ENCODE data around the gene SLIT3. TPM values are rescaled to one million over a fixed set of nuclear protein-coding genes. Genes with fewer than 3 reads are reported as not detected.

The SLIT3 gene
- total RNA-seq, 2 donors from 2014 or later = 6.6 to 6.7 TPM

DNA sequence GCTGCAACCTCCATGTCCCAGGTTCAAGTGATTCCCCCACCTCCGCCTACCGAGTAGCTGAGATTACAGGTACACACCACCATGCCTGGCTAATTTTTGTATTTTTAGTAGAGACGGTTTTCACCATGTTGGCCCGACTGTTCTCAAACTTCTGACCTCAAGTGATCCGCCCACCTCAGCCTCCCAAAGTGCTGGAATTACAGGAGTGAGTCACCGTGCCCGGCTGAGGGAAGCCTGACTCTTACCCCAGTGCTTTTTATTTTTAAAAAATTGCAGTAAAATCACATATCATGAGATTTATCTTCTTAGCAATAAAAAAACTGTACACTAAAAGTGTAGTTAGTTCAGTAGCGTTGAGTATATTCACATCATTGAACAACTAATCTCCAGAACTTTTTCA lies 105.3 kb downstream of the SLIT3 start:
- DNase-seq (no peak), ATAC-seq (no peak)

DNA sequence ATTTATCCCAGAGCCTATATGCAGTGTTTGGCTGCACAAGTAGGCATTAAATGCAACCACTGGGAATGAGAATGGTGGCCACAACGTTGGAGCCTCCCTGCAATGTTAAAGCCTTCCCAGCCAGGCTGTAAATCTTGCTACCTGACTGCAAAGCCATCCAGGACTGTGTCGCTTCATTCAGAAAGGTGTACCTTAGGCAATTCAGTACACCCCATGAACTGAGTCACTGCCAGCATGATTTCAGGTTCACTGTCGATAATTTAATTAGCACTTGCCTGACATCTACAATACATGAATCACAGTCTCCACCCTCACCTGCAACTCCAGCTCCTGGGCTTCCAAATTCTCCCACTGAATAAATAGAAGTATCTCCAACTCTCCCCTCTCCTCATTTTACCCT lies 108.4 kb downstream of the SLIT3 start:
- WGBS, 2 donors = 51 to 56% methylated on average over 3 of the region's 3 CpGs
- intact Hi-C loops (cut with DNase I) = no loop called here
- no peak overlapping the region for H3K27ac ChIP-seq
- DNase-seq (no peak), ATAC-seq (no peak)
- no peaks in the 10 kb centered on the region for H3K36me3 ChIP-seq (replicated peaks in 1 of 2; ENCODE audit: insufficient read depth in 1 of 2, low read depth in 2 of 2)
- no peaks in the 10 kb centered on the region for H3K27me3 ChIP-seq
- no peaks in the 10 kb centered on the region for H3K9me3 ChIP-seq
- TF ChIP-seq POLR2A (IDR thresholded peaks at IDR 0.05) = no peak
- TF ChIP-seq, protein P1, sequence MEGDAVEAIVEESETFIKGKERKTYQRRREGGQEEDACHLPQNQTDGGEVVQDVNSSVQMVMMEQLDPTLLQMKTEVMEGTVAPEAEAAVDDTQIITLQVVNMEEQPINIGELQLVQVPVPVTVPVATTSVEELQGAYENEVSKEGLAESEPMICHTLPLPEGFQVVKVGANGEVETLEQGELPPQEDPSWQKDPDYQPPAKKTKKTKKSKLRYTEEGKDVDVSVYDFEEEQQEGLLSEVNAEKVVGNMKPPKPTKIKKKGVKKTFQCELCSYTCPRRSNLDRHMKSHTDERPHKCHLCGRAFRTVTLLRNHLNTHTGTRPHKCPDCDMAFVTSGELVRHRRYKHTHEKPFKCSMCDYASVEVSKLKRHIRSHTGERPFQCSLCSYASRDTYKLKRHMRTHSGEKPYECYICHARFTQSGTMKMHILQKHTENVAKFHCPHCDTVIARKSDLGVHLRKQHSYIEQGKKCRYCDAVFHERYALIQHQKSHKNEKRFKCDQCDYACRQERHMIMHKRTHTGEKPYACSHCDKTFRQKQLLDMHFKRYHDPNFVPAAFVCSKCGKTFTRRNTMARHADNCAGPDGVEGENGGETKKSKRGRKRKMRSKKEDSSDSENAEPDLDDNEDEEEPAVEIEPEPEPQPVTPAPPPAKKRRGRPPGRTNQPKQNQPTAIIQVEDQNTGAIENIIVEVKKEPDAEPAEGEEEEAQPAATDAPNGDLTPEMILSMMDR (IDR thresholded peaks at IDR 0.05) = no peak
- H3K4me3 ChIP-seq = no peak overlapping the region
- H3K4me1 ChIP-seq = no peaks in the 10 kb centered on the region

More for the DNA sequence above, 105.3 kb downstream of the SLIT3 start:
- intact Hi-C loops (cut with DNase I) = no loop called here
- 87 to 89% methylated on average over 8 of the region's 8 CpGs for WGBS, 2 donors
- Histone ChIP-seq H3K27me3 (no peaks in the 10 kb centered on the region), H3K36me3 (replicated peaks in 1 of 2; ENCODE audit: insufficient read depth in 1 of 2, low read depth in 2 of 2) (no peaks in the 10 kb centered on the region), H3K9me3 (no peaks in the 10 kb centered on the region), H3K4me1 (no peaks in the 10 kb centered on the region), H3K27ac (no peak overlapping the region), H3K4me3 (no peak overlapping the region)
- TF ChIP-seq, protein P1 (IDR thresholded peaks at IDR 0.05) = no peak
- no peak for TF ChIP-seq POLR2A (IDR thresholded peaks at IDR 0.05)

DNA sequence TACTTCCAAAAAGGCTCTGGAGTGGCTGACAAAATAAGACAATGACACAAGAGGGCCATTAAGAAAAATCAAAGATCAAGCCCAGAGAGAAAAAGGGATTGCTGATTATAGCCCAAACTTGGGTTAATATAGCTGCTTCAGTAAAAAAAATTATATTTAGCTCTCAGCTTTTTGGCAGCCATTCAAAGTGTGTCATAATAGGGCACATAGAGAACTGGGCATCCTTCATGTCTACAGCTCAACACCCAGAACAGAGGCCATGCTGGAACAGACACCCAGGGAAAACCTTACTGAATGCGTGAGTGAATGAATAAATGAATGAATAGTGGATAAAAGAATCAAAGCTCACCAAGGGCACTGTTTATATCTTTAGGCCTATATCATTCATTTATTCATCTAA lies 110.1 kb downstream of the SLIT3 start:
- WGBS, 2 donors = 78 to 84% methylated on average over 1 of the region's 1 CpG
- no peak for ATAC-seq
- DNase-seq = no peak
- H3K36me3 ChIP-seq (replicated peaks in 1 of 2; ENCODE audit: insufficient read depth in 1 of 2, low read depth in 2 of 2) = no peaks in the 10 kb centered on the region
- TF ChIP-seq POLR2A (IDR thresholded peaks at IDR 0.05) = no peak
- TF ChIP-seq, protein P1 (IDR thresholded peaks at IDR 0.05) = no peak
- H3K27me3 ChIP-seq = no peaks in the 10 kb centered on the region
- H3K4me1 ChIP-seq = no peaks in the 10 kb centered on the region
- no peak overlapping the region for H3K27ac ChIP-seq
- intact Hi-C loops (cut with DNase I) = no loop called here
- H3K9me3 ChIP-seq = no peaks in the 10 kb centered on the region
- H3K4me3 ChIP-seq = no peak overlapping the region

DNA sequence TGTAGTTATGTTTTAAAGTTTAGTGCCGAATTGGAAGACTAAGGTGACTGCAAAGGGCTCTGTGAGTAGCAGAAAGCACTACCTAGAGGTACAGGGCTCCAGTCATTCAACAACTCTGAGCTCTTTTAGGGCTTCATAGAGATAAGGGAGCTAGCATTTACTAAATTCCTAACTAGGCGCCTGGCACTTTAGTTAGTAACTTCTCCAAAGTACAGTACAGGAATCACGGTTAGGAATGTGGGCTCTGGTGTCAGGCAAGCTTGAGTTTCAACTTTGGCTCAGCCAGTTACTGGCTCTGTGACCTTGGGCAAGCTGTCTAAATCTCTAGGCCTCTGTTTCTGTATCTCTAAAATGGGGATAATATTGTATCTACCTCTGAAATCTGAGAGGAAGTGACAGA lies 115.3 kb downstream of the SLIT3 start:
- 49 to 53% methylated on average over 3 of the region's 3 CpGs for WGBS, 2 donors
- Histone ChIP-seq H3K4me3 (no peak overlapping the region), H3K36me3 (replicated peaks in 1 of 2; ENCODE audit: insufficient read depth in 1 of 2, low read depth in 2 of 2) (no peaks in the 10 kb centered on the region), H3K9me3 (no peaks in the 10 kb centered on the region), H3K27ac (no peak overlapping the region), H3K27me3 (no peaks in the 10 kb centered on the region), H3K4me1 (no peaks in the 10 kb centered on the region)
- DNase-seq = no peak
- intact Hi-C loops (cut with DNase I) = no loop called here
- no peak for ATAC-seq
- TF ChIP-seq, protein P1 (IDR thresholded peaks at IDR 0.05) = no peak
- TF ChIP-seq POLR2A (IDR thresholded peaks at IDR 0.05) = no peak

DNA sequence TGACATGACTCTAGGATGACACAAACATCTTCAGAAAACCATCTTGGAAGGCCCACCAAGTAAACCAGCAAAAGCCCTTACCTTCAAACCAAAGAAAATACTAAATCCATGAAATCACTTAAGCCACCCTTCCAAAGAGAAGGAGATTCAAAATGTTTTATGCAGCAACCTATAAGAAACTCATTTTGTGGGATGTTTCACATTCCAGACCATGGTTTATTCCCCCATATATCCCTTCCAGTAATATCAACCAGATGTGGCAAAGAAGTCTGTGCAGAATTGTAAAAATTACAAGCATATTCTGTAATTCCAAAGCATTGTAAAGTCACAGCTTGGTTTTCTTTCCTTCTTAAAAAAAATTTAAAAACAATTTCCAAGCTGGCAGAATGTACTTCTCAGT lies 117.4 kb downstream of the SLIT3 start:
- Histone ChIP-seq H3K4me3 (no peak overlapping the region), H3K36me3 (replicated peaks in 1 of 2; ENCODE audit: insufficient read depth in 1 of 2, low read depth in 2 of 2) (no peaks in the 10 kb centered on the region), H3K9me3 (no peaks in the 10 kb centered on the region), H3K27ac (no peak overlapping the region), H3K4me1 (no peaks in the 10 kb centered on the region), H3K27me3 (no peaks in the 10 kb centered on the region)
- ATAC-seq (no peak), DNase-seq (no peak)
- no peak for TF ChIP-seq POLR2A (IDR thresholded peaks at IDR 0.05)
- TF ChIP-seq, protein P1 (IDR thresholded peaks at IDR 0.05) = no peak
- intact Hi-C loops (cut with DNase I) = no loop called here
